HG03103 (cell line): ENCODE measurements around the gene BRMS1L.

Experiments used
- ATAC-seq: cut with Tn5 transposase; IDR thresholded peaks from one replicate; pipeline ENCODE4 v1.9.1; 2021; ENCODE audit warnings: low read depth; ENCODE audit not compliant: unreplicated experiment

The BRMS1L gene

GRCh38 chr14:35915185-35915584 lies 89.0 kb downstream of the BRMS1L start:
- no peak for ATAC-seq

- no peak for ATAC-seq
Observed at GRCh38 chr14:35915775-35916174, 89.6 kb downstream of the BRMS1L start.
